IPS-18c (cell line): Measurements from ENCODE around the gene PBLD.
"Not testable (repeated sequence)": the region's sequence is repeated elsewhere in the genome, so short reads cannot be mapped to it uniquely, and the experiment has no call there.

ENCODE experiments used
- H3K4me3 ChIP-seq: 2 replicates; pipeline ENCODE4 v1.7.0; 2013; ENCODE audit warnings: low read depth, mild to moderate bottlenecking, low read length, moderate library complexity; ENCODE audit not compliant: insufficient read depth
- H3K9me3 ChIP-seq: one replicate; pipeline ENCODE4 v1.6.1; 2013; ENCODE audit warnings: mild to moderate bottlenecking, low read length, moderate library complexity; ENCODE audit not compliant: control insufficient read depth, insufficient read depth

Gene PBLD

DNA sequence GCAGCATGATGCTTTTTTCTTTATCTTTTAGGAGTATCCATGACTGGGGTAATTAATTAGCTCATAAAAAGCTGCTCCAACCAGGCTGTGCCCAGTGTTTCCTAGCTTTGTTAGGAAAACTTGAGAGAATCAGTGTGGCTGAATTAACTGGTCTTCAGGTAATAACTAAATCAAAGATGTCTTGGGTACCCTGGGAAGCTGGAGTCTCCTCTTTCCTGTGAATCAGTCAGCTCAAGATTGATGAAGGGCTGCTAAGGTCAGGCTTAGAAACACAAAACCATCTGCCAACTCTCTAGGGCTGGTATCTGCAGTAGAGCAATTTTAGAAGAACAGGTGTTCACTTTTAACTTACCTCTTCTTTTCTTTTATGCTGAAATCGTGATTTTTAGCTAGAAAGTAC lies 79.4 kb downstream of the PBLD start:
- Histone ChIP-seq H3K4me3 (no peak overlapping the region), H3K9me3 (no peaks in the 10 kb centered on the region)

DNA sequence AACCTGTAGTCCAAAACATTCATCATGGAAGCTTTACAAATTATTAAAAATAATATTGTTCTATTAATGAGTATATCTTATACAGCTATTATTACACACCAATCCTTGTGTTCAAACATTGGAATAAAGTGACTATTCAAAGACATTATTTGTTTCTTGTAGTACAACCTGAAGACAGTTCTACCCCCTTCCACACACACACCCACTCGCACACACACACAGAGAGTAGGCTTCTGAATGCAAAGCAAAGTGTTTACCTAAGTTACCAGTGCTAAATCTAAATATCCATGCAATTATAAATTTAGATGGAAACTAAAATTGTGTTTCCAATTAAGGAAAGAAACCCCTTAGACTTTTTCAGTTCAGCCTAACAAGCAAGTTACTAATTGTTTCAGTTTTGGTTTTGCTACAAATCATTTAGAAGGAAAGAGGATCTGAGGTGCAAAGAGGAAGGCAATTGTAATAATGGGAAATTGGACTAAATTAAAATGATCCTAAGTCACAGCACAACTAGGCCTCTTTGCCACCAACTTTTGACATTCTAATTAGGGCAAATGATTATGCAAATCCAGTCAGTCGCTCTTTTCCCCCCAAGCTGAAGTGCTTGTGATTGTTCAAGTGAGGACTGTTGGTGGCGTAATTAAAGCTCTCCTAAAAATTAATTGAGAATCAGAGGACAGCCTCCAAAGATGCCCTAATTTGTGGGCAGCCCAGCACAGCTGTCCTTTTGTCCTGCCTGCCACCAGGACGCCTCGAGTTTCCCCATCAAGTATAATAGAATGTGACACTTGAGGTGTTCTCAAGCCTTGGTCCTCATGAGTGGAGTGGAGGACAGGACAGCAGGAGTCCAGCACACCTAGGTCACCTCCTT lies 80.9 kb downstream of the PBLD start:
- Histone ChIP-seq H3K9me3 (no peaks in the 10 kb centered on the region), H3K4me3 (no peak overlapping the region)

DNA sequence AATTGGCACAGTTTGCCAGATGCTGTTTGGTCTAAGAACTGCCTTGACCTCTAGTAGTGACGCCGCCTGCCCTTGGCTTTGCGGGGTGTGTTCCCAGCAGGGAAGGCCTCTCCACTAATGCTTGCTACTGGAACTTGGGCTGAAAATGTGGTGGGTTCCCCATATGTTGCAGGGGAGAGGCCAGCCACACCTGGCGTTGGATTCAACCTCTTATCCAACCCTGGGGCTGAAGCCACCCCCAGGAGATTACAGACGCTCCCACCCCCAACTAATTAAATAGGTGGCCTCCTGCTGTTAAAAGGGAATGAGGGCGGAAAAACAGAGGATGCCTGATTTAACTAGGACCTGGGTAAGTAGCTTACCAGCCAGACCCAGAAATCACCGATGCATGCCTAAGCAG lies 81.6 kb downstream of the PBLD start:
- Histone ChIP-seq H3K9me3 (no peaks in the 10 kb centered on the region), H3K4me3 (no peak overlapping the region)

DNA sequence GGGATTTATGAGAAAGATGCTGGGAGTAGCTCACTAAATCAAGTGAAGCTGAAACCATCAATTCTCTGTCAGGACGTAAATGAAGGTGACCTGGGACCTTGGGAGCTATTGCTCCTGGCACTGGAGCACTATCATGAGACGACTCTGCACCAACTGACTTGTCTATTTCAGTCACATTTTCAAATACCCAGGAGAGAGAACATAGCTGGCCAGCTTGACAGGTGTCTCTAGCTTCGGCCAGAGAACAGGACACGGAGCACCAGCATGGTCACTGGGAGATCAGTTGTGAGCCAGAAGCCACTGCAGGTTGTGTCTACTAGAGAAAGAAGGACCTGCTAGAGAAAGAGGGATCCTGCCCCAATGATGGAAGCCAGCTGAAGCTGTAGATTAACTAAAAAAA lies 83.4 kb downstream of the PBLD start:
- no peak overlapping the region for H3K4me3 ChIP-seq
- no peaks in the 10 kb centered on the region for H3K9me3 ChIP-seq

DNA sequence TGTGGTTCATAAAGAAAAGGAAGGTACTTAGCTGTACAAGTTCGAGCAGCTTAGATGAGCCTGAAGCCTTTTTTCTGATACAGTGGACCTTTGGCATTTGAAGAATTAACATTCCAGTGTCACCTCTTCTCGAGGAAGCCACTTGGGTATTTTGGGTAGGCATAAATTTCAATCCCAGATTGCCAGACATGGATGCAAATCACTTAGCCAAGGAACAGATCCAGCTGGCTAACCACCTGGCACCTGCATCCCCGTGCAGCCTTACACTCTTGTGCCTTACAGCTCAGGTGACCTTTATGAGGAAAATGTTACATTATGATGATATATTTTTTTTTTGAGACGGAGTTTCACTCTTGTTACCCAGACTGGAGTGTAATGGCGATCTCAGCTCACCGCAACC lies 84.8 kb downstream of the PBLD start:
- Histone ChIP-seq H3K9me3 (no peaks in the 10 kb centered on the region), H3K4me3 (no peak overlapping the region)

DNA sequence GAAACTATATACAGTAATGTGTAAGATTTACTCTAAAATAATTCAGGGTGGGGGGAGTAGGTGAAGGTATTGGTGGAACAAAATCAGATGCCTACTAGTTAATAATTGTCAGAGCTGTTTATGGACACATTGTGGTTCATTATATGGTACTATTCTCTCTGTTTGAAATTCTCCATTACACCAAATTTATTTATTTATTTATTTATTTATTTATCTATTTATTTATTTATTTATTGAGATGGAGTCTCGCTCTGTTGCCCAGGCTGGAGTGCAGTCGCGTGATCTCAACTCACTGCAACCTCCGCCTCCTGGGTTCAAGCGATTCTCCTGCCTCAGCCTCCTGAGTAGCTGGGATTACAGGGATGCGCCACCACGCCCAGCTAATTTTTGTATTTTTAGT lies 86.3 kb downstream of the PBLD start:
- H3K4me3 ChIP-seq, H3K9me3 ChIP-seq: not testable (repeated sequence)

DNA sequence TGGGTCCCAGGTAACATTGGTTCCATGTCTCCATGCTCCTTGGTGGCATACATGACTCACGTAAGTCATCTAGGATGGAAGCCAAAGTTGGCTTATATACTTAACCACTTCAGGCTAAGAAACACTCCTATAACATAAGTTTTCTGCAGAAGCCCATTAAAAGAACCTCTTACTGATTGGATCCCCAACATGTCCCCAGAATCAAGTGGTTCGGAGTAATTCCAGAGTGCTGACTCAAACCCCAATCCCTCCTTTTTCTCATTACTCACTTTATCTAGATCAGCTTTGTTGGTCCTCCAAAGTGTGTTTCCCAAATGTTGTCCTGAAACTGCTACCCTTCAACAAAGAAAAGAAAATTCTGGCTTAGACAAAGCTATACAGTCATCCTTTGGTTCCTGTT lies 90.7 kb downstream of the PBLD start:
- no peaks in the 10 kb centered on the region for H3K9me3 ChIP-seq
- H3K4me3 ChIP-seq, result no peak overlapping the region

DNA sequence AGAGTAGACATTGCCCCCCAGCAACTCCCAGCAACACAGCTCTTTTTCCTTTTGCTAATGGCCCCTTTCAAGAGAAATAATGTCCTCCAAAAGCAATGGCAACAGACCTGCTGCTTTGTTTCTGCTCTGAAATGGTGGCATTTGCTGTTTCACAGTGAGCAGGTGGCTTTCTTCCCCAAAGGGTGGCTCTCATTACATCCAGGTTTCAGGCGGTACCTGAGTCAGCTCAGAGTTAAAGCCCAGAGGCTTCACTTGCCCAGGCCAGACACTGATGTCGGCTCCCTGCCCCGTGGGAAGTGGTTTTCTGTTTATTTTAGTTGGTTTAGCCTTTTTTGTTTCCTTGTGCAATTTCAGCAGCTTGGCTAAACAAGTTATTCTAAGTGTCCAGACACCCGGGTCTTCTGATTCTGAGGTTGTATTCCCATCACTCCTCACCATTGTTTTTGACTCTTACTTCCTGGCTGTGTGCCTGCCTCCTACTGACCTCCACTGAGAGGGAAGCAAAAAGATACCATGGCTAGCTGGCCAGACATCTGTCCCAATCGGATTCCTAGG lies 93.1 kb downstream of the PBLD start:
- Histone ChIP-seq H3K4me3 (no peak overlapping the region), H3K9me3 (no peaks in the 10 kb centered on the region)

DNA sequence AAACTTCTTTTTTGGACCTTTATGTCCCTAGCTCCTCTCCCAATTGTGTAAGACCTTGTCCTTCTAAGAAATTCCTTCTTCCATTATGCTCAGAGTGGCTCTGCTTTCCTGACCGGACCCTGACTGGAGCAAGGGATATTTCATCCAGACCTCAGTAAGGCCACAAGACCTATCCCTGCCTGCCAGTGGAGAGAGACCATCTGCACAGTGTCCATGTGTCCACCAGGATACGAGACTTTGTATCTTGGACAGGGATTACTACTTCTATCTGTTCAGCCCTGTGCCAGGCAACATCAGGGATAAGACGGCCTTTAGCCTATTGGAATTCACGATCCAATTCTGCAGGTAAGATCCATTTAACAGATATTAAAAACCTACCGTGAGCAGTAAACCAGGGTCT lies 93.7 kb downstream of the PBLD start:
- no peaks in the 10 kb centered on the region for H3K9me3 ChIP-seq
- no peak overlapping the region for H3K4me3 ChIP-seq

DNA sequence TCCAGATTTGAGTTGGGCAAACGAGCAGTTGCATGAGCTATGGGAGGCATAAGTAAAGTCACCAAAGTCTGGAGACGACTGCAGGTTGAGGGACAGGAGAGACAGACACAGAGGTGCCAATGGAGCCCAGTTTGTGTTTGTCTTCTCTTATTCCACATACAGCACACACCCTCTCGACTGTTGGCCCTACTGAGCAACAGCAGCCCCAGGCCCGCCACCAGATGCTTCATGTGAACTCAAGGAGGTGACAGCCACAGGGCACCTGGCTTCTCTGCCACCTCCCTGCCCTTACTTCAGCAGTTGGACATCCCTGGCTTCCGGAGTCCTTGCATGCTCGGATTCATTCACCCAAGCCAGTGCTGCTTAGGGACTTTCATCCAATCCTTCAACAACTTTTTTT lies 94.4 kb downstream of the PBLD start:
- no peaks in the 10 kb centered on the region for H3K9me3 ChIP-seq
- no peak overlapping the region for H3K4me3 ChIP-seq

DNA sequence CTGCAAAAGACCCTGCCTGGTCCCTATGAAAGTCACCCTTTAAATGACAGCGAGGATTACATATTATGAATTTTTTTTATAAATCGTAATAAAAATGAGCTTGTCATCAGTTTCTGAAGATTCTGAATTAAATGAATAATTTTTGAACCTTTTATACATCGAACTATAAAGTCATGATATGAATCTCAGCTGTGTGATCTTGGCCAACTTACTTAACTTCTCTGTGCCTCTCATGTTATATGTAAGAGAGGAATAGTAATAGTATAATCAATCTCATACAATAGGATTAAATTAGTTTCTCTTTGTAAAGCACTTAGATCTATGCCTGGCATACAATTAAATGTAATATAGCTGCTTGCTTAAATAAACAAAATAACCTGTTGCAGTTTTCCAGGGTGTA lies 95.6 kb downstream of the PBLD start:
- Histone ChIP-seq H3K9me3 (no peaks in the 10 kb centered on the region), H3K4me3 (no peak overlapping the region)

DNA sequence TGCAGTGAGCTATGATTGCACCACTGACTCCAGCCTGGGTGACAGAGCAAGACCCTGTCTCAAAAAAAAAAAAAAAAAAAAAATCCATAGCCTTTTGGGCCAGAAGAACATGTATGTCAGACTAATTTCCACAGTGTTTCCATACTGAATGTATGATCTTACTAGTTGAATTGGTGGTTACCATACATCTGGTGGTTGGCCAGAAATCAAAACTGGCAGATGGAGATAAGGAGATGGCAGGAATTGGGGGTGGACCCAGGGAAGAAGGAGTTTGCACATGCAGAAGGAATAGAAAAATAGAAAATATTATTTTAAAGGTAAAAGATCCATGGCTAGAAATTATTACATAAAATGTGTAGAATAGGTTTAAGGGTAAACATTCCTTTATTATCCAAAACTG lies 97.1 kb downstream of the PBLD start:
- H3K9me3 ChIP-seq, result no peaks in the 10 kb centered on the region
- H3K4me3 ChIP-seq, result no peak overlapping the region

DNA sequence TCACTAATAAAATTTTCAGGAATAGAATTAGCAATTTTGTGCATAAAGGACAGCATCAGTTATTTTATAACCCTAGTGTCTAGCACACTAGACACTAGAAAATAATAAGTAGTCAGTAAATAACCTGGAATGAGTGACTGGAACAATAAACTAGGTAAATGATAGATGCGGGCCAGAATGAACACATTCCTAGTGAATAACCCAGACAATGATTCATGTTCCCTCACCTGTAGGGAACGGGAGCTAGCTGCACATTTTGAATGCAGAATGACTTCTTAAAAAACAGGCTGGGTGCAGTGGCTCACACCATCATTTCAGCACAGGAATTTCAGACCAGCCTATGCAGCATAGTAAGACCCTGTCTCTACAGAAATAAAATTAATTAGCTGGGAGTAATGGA lies 97.6 kb downstream of the PBLD start:
- Histone ChIP-seq H3K4me3 (no peak overlapping the region), H3K9me3 (no peaks in the 10 kb centered on the region)

DNA sequence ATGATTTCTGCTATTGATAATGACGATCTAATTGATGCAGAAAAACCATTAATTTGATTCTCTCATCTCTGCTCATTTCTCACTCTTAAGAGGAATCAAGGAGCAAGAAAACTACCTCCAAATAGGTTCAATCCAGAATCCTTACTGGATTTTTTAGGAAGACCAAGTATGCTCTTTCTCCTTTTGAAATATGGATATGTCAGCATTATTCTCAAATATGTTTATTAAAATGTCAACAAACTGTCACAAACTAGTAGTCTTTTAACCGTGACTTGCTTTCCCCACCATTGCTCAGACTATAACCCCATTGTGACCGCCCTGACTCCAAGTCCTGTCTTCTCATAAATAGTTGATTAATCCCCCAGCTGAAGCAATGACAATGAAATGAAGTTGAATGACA lies 99.7 kb downstream of the PBLD start:
- Histone ChIP-seq H3K4me3 (no peak overlapping the region), H3K9me3 (no peaks in the 10 kb centered on the region)
